ENCODE data around the gene LUZP2.

DNA sequence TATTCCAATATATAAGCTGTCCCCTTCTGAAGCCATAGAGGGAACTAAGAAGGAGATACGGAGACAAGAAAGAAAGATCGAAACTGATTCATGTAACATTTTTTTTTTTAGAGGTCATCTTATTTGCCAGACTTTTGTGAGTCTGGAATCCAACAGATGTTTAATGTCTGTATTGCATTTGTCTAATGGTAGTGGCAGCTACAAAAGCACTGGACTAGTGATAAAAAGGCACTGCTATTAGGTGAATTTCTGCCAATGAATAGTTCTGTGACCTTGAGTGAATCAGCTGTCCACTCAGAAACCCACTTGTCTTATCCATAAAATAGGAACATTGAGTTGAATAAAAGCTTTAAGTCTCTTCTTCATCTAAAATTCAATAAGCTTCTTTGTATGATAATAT, 25.8 kb upstream of the LUZP2 start:
- TF ChIP-seq, protein P1, sequence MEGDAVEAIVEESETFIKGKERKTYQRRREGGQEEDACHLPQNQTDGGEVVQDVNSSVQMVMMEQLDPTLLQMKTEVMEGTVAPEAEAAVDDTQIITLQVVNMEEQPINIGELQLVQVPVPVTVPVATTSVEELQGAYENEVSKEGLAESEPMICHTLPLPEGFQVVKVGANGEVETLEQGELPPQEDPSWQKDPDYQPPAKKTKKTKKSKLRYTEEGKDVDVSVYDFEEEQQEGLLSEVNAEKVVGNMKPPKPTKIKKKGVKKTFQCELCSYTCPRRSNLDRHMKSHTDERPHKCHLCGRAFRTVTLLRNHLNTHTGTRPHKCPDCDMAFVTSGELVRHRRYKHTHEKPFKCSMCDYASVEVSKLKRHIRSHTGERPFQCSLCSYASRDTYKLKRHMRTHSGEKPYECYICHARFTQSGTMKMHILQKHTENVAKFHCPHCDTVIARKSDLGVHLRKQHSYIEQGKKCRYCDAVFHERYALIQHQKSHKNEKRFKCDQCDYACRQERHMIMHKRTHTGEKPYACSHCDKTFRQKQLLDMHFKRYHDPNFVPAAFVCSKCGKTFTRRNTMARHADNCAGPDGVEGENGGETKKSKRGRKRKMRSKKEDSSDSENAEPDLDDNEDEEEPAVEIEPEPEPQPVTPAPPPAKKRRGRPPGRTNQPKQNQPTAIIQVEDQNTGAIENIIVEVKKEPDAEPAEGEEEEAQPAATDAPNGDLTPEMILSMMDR (IDR thresholded peaks at IDR 0.05), result no peak
- TF ChIP-seq EZH2 (IDR thresholded peaks at IDR 0.05; ENCODE audit: borderline replicate concordance, insufficient read depth, low read depth, low read length, poor library complexity, severe bottlenecking), result no peak
